Gastrocnemius medialis (tissue), 4 donors: ENCODE results near the gene PRKACA. TPM values are rescaled to one million over a fixed set of nuclear protein-coding genes. Genes with fewer than 3 reads are reported as not detected.
A peak's percentile ranks its signal among the peaks of the same experiment; 100 is the strongest.

Source experiments
- ATAC-seq, 2 donors: fragments of 150-250 bp; one replicate each; pipeline ENCODE4 v1.9.1; 2016
- DNase-seq, 2 donors: peaks; one replicate each; pipeline ENCODE4 v3.0.0-alpha.2; 2019
- H3K27ac ChIP-seq, 4 donors: fragments of 200-600 bp; sonication (generic); 1 replicate in 1 of 4; 2 replicates in 3 of 4; pipeline ENCODE4 v1.5.1; 2016 to 2018; ENCODE audit warnings: mild to moderate bottlenecking in 2 of 4, moderate library complexity in 1 of 4
- H3K27me3 ChIP-seq, 3 donors: fragments of 200-600 bp; sonication (generic) in 2 of 3; 1 replicate in 1 of 3; 2 replicates in 2 of 3; pipeline versions ENCODE4 v1.5.1 to v1.6.0; 2016 to 2019; ENCODE audit warnings: mild to moderate bottlenecking in 1 of 3, moderate library complexity in 1 of 3
- H3K36me3 ChIP-seq, 2 donors: fragments of 200-600 bp; sonication (generic) in 1 of 2; one replicate each; pipeline ENCODE4 v1.5.1; 2017 to 2018
- H3K4me1 ChIP-seq, 2 donors: fragments of 200-600 bp; sonication (generic) in 1 of 2; one replicate each; pipeline ENCODE4 v1.5.1; 2016 to 2017; ENCODE audit warnings: mild to moderate bottlenecking in 2 of 2
- H3K4me3 ChIP-seq, 4 donors: fragments of 200-600 bp; sonication (generic) in 3 of 4; 1 replicate in 1 of 4; 2 replicates in 3 of 4; pipeline ENCODE4 v1.5.1; 2016 to 2019; ENCODE audit warnings: mild to moderate bottlenecking in 2 of 4
- H3K9me3 ChIP-seq, 3 donors: fragments of 200-600 bp; sonication (generic) in 2 of 3; 1 replicate in 1 of 3; 2 replicates in 2 of 3; pipeline ENCODE4 v1.5.1; 2016 to 2019
- CTCF ChIP-seq, 5 experiments: fragments of 450-650 bp in 3 of 5; fragments of 200-600 bp in 2 of 5; sonication (generic) in 2 of 5; IDR thresholded peaks in 4 of 5; conservative IDR thresholded peaks in 1 of 5; 1 replicate in 4 of 5; 2 replicates in 1 of 5; pipeline ENCODE4 v1.5.1; 2016 to 2019; ENCODE audit warnings: antibody characterized with exemption in 5 of 5, mild to moderate bottlenecking in 3 of 5, moderate library complexity in 3 of 5
- POLR2A ChIP-seq, 2 donors: fragments of 450-650 bp; IDR thresholded peaks; one replicate each; pipeline ENCODE4 v1.6.1; 2017; ENCODE audit warnings: antibody characterized with exemption in 2 of 2, mild to moderate bottlenecking in 2 of 2, moderate library complexity in 2 of 2
- in situ Hi-C, 4 donors: fragments of 200-750 bp; cut with MboI; loops; one replicate each; pipeline versions ENCODE4 v1.15.0 to v1.8.0; 2017; ENCODE audit warnings: low sequenced_read_pairs in 4 of 4
- intact Hi-C: fragments of 100-400 bp; cut with DNase I; formaldehyde crosslinking; loops from one replicate; pipeline ENCODE4 v1.15.1; 2023; ENCODE audit warnings: low total_unique reads
- total RNA-seq, 4 donors: library from RNA; depleted of rRNA; stranded (reverse); fragments of >200 nt; gene quantifications; one replicate each; pipeline versions ENCODE4 v1.1.0 to v1.2.3, GENCODE V29; 2016

Gene PRKACA
- total RNA-seq, 4 donors from 2014 or later, result 74.7 to 180 (median 147) TPM

GRCh38 chr19:14113762-14114414, 3.7 kb downstream of the PRKACA start:
- Histone ChIP-seq H3K27me3 (no peaks in the 10 kb centered on the region), H3K27ac (peak overlapping the region; percentile 95 to 99 (median 96)), H3K4me3 (peak overlapping the region; percentile 43 to 51 (median 47)), H3K4me1 (peaks cover 59 to 71% of the 10 kb centered on the region in 2 donors), H3K36me3 (no peaks in the 10 kb centered on the region), H3K9me3 (no peaks in the 10 kb centered on the region)
- peak in 1 of 2 donors; percentile 10 for ATAC-seq
- intact Hi-C loops, result loop anchor here (1.0 to 2.0 kb wide), 3 partner anchors 23 to 41 kb away; partner anchors contain the start of genes MISP3 and SAMD1
- DNase-seq, result peak; percentile 78 to 89
- in situ Hi-C loops, result no loop called here
- TF ChIP-seq CTCF (IDR thresholded peaks at IDR 0.05 in 4 of 5, conservative IDR thresholded peaks at IDR 0.05 in 1 of 5) (peak; percentile 63 to 93 (median 71)), POLR2A (IDR thresholded peaks at IDR 0.05) (no peak)

DNA sequence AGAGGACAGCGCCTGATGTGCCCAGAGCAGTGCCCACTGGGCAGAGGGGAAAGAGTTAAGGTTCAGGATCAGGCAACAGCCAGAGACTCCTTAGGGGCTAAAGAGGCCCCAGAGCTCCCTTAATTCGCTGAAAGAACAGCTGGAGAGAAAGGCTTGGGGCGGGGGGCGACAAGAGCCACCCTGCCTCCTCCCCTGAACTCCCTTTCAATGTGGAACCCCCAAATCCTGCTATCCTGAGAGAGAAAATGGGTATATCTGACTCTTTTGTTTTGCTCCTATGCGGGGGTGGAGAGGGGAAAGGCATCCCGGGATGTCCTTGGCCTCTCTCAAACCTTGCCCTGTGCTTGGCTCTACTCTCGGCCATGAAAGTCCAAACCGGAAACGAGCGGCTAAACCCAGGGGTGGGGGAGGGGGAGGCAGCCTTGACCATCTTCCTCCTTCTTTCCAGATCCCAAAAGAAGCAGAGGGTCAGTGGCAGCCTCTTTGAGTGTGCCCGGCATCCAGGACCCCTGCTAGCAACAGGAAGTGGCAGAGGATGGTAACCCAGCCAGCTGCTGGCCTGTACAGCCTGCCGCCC, 4.7 kb downstream of the PRKACA start:
- Histone ChIP-seq H3K27me3 (no peaks in the 10 kb centered on the region), H3K4me3 (peak overlapping the region; percentile 43 to 51 (median 47)), H3K9me3 (no peaks in the 10 kb centered on the region), H3K27ac (peak overlapping the region; percentile 95 to 99 (median 96)), H3K36me3 (no peaks in the 10 kb centered on the region), H3K4me1 (peaks cover 58 to 77% of the 10 kb centered on the region in 2 donors)
- in situ Hi-C loops, result no loop called here
- TF ChIP-seq POLR2A (IDR thresholded peaks at IDR 0.05) (no peak), CTCF (IDR thresholded peaks at IDR 0.05 in 4 of 5, conservative IDR thresholded peaks at IDR 0.05 in 1 of 5) (no peak)
- DNase-seq (peak in 1 of 2 donors; percentile 69), ATAC-seq (peak in 1 of 2 donors; percentile 25)
- intact Hi-C loops, result no loop called here

- TF ChIP-seq CTCF (IDR thresholded peaks at IDR 0.05 in 4 of 5, conservative IDR thresholded peaks at IDR 0.05 in 1 of 5), result no peak
- TF ChIP-seq POLR2A (IDR thresholded peaks at IDR 0.05), result no peak
- peaks cover 65 to 83% of the 10 kb centered on the region in 2 donors for H3K4me1 ChIP-seq
- in situ Hi-C loops, result no loop called here
- peak overlapping the region; percentile 95 to 99 (median 96) for H3K27ac ChIP-seq
- no peaks in the 10 kb centered on the region for H3K27me3 ChIP-seq
- DNase-seq, result no peak
- intact Hi-C loops, result no loop called here
- H3K4me3 ChIP-seq, result peak overlapping the region; percentile 43 to 51 (median 47)
- no peak for ATAC-seq
- H3K36me3 ChIP-seq, result no peaks in the 10 kb centered on the region
- H3K9me3 ChIP-seq, result no peaks in the 10 kb centered on the region
Measured at GRCh38 chr19:14112051-14112808, 5.3 kb downstream of the PRKACA start.

GRCh38 chr19:14111486-14111885, 6.1 kb downstream of the PRKACA start:
- in situ Hi-C loops (no loop called here), intact Hi-C loops (no loop called here)
- H3K27ac ChIP-seq, result peak overlapping the region; percentile 95 to 99 (median 96)
- no peak for TF ChIP-seq CTCF (IDR thresholded peaks at IDR 0.05 in 4 of 5, conservative IDR thresholded peaks at IDR 0.05 in 1 of 5)
- TF ChIP-seq POLR2A (IDR thresholded peaks at IDR 0.05), result no peak
- H3K4me3 ChIP-seq, result no peak overlapping the region
- peaks cover 0 to 6% of the 10 kb centered on the region in 2 donors for H3K36me3 ChIP-seq
- H3K27me3 ChIP-seq, result no peaks in the 10 kb centered on the region
- no peaks in the 10 kb centered on the region for H3K9me3 ChIP-seq
- ATAC-seq, result no peak
- DNase-seq, result no peak
- H3K4me1 ChIP-seq, result peaks cover 63 to 87% of the 10 kb centered on the region in 2 donors
